HCT116 (cell line): ENCODE data around the gene IL1RAPL2. TPM values are rescaled to one million over a fixed set of nuclear protein-coding genes. Genes with fewer than 3 reads are reported as not detected.

Experiments used
- ATAC-seq: fragments of 200-7000 bp; cut with Tn5 transposase; 2 replicates; pipeline ENCODE4 v1.9.1; 2020; ENCODE audit warnings: mild to moderate bottlenecking, moderate library complexity
- BruUV-seq: library from RNA; stranded (reverse); fragments of 400-500 nt; replicated peaks from 2 replicates; lab custom pipeline; 2021; lab: Mats Ljungman, UMichigan
- CTCF ChIA-PET: fragments of 300-600 bp; sonication (Branson Sonifier 250); formaldehyde crosslinking; loops from one replicate; lab custom pipeline; 2021; ENCODE audit warnings: antibody characterized with exemption; lab: Charles Lee
- POLR2A ChIA-PET: fragments of 300-600, 350-600 bp; sonication (Branson Sonifier 250); formaldehyde crosslinking; loops from one replicate; lab custom pipeline; 2021; ENCODE audit warnings: antibody characterized with exemption; lab: Charles Lee
- RAD21 ChIA-PET, 2 experiments: fragments of 300-600 bp; sonication (Branson Sonifier 250); formaldehyde crosslinking; loops; one replicate each; lab custom pipeline; 2023; ENCODE audit warnings: low total read pairs in 2 of 2; ENCODE audit not compliant: uncharacterized antibody in 2 of 2, unreplicated experiment in 2 of 2, low non-redundant PET in 1 of 2; lab: Charles Lee
- DNase-seq: peaks from one replicate; pipeline ENCODE4 v3.0.0-alpha.2; 2010; ENCODE audit warnings: low read depth, low spot score
- H2AFZ ChIP-seq: fragments of 200-600 bp; shearing (Covaris generic), sonication (generic); 2 replicates; pipeline ENCODE4 v1.6.1; 2017; ENCODE audit warnings: low read depth, mixed run types, mixed read lengths, antibody characterized with exemption, low read length; ENCODE audit not compliant: poor library complexity, severe bottlenecking
- H3K27ac ChIP-seq: 2 replicates; pipeline ENCODE4 v1.5.1; 2012; ENCODE audit warnings: low read depth, low read length
- H3K27me3 ChIP-seq: fragments of 200-600 bp; sonication (generic); 2 replicates; pipeline ENCODE4 v1.6.1; 2016; ENCODE audit warnings: mixed run types, low read length, mixed read lengths; ENCODE audit not compliant: insufficient read depth
- H3K36me3 ChIP-seq, 2 experiments: fragments of 200-500 bp in 1 of 2; fragments of 200-600 bp in 1 of 2; sonication (Bioruptor generic) in 1 of 2; sonication (generic) in 1 of 2; 2 replicates each; pipeline versions ENCODE4 v1.5.1 to v1.6.1; 2014 to 2016; ENCODE audit warnings: low read length in 2 of 2, inconsistent platforms in 1 of 2, mixed read lengths in 1 of 2, mixed run types in 1 of 2; ENCODE audit not compliant: insufficient read depth in 2 of 2, control insufficient read depth in 1 of 2
- H3K4me1 ChIP-seq, 2 experiments: fragments of 200-600 bp in 1 of 2; sonication (generic) in 1 of 2; 2 replicates each; pipeline versions ENCODE4 v1.5.1 to v1.6.1; 2012 to 2017; ENCODE audit warnings: low read length in 2 of 2, inconsistent platforms in 1 of 2, mild to moderate bottlenecking in 1 of 2, mixed read lengths in 1 of 2, mixed run types in 1 of 2, moderate library complexity in 1 of 2; ENCODE audit not compliant: insufficient read depth in 2 of 2, control insufficient read depth in 1 of 2
- H3K4me2 ChIP-seq: fragments of 200-600 bp; sonication (generic); 2 replicates; pipeline ENCODE4 v1.6.1; 2017; ENCODE audit warnings: mixed run types, low read length, mixed read lengths
- H3K4me3 ChIP-seq, 2 experiments: fragments of 200-600 bp in 1 of 2; sonication (generic) in 1 of 2; replicated peaks in 1 of 2; 2 replicates each; pipeline ENCODE4 v1.5.1; 2011 to 2016; ENCODE audit warnings: low read length in 2 of 2, control low read depth in 1 of 2, low read depth in 1 of 2, mild to moderate bottlenecking in 1 of 2, mixed read lengths in 1 of 2, mixed run types in 1 of 2
- H3K79me2 ChIP-seq: fragments of 200-600 bp; sonication (generic); 2 replicates; pipeline ENCODE4 v1.6.1; 2017; ENCODE audit warnings: mild to moderate bottlenecking, mixed run types, low read length, moderate library complexity, mixed read lengths; ENCODE audit not compliant: insufficient read depth
- H3K9ac ChIP-seq: fragments of 200-600 bp; sonication (generic); 2 replicates; pipeline ENCODE4 v1.6.1; 2016; ENCODE audit warnings: low read length, mixed read lengths
- H3K9me2 ChIP-seq: fragments of 200-600 bp; sonication (generic), shearing (Covaris generic); 2 replicates; pipeline ENCODE4 v1.6.1; 2017; ENCODE audit warnings: mixed run types, mild to moderate bottlenecking, moderate library complexity; ENCODE audit not compliant: insufficient read depth
- H3K9me3 ChIP-seq, 2 experiments: fragments of 200-500 bp in 1 of 2; fragments of 200-600 bp in 1 of 2; sonication (Bioruptor generic) in 1 of 2; sonication (generic) in 1 of 2; 2 replicates each; pipeline ENCODE4 v1.6.1; 2014 to 2017; ENCODE audit warnings: low read length in 2 of 2, mixed read lengths in 2 of 2, inconsistent platforms in 1 of 2, low read depth in 1 of 2, mild to moderate bottlenecking in 1 of 2, mixed run types in 1 of 2, moderate library complexity in 1 of 2; ENCODE audit not compliant: control insufficient read depth in 1 of 2, insufficient read depth in 1 of 2
- H4K20me1 ChIP-seq: fragments of 200-600 bp; sonication (generic), shearing (Covaris generic); 2 replicates; pipeline ENCODE4 v1.6.1; 2017; ENCODE audit warnings: mixed run types, mild to moderate bottlenecking, moderate library complexity; ENCODE audit not compliant: insufficient read depth
- EGR1 ChIP-seq: IDR thresholded peaks from 2 replicates; pipeline ENCODE4 v1.6.1; 2012; ENCODE audit warnings: low read depth
- ELF1 ChIP-seq: IDR thresholded peaks from 2 replicates; pipeline ENCODE4 v1.6.1; 2012; ENCODE audit warnings: low read depth, borderline replicate concordance
- EZH2 ChIP-seq: fragments of 200-600 bp; sonication (generic); IDR thresholded peaks from 2 replicates; pipeline ENCODE4 v1.6.1; 2017; ENCODE audit warnings: antibody characterized with exemption, mixed run types
- EZH2phosphoT487 ChIP-seq: fragments of 200-600 bp; IDR thresholded peaks from 2 replicates; pipeline ENCODE4 v1.6.1; 2018; ENCODE audit warnings: antibody characterized with exemption, borderline replicate concordance
- JUND ChIP-seq: IDR thresholded peaks from 2 replicates; pipeline ENCODE4 v1.6.1; 2012
- RAD21 ChIP-seq: IDR thresholded peaks from 2 replicates; pipeline ENCODE4 v1.6.1; 2012; ENCODE audit warnings: low read depth, mild to moderate bottlenecking
- SIN3A ChIP-seq: IDR thresholded peaks from 2 replicates; pipeline ENCODE4 v1.6.1; 2012; ENCODE audit warnings: low read depth
- SRF ChIP-seq: IDR thresholded peaks from 2 replicates; pipeline ENCODE4 v1.6.1; 2012; ENCODE audit warnings: low read depth
- TCF7L2 ChIP-seq: IDR thresholded peaks from 2 replicates; pipeline ENCODE4 v1.7.0; 2011; ENCODE audit warnings: borderline replicate concordance, inconsistent platforms; ENCODE audit not compliant: insufficient read depth, insufficient read length; ENCODE audit errors: extremely low read depth
- YY1 ChIP-seq: IDR thresholded peaks from 2 replicates; pipeline ENCODE4 v1.6.1; 2011; ENCODE audit warnings: low read length, low read depth, moderate library complexity, mild to moderate bottlenecking; ENCODE audit not compliant: insufficient replicate concordance; ENCODE audit errors: extremely low read depth
- ZBTB33 ChIP-seq: IDR thresholded peaks from 2 replicates; pipeline ENCODE4 v1.6.1; 2011; ENCODE audit warnings: mild to moderate bottlenecking, low read length, moderate library complexity; ENCODE audit not compliant: insufficient replicate concordance; ENCODE audit errors: extremely low read depth
- ZFX ChIP-seq: fragments of 450-650 bp; IDR thresholded peaks from 2 replicates; pipeline ENCODE4 v1.6.1; 2017
- ZNF274 ChIP-seq: fragments of 200-500 bp; sonication (Bioruptor generic); IDR thresholded peaks from 2 replicates; pipeline ENCODE4 v1.6.1; 2014; ENCODE audit warnings: mild to moderate bottlenecking, low read depth, low read length, inconsistent platforms
- intact Hi-C: fragments of 100-400 bp; cut with micrococcal nuclease; formaldehyde crosslinking; loops from 2 replicates; pipeline ENCODE4 v1.10.0; 2022
- total RNA-seq: library from RNA; stranded (reverse); gene quantifications from one replicate; pipeline ENCODE4 v1.2.1, GENCODE V29; 2021; ENCODE audit not compliant: unreplicated experiment

IL1RAPL2 gene
- total RNA-seq, 1 experiment from 2014 or later: not detected

- TF ChIP-seq ZBTB33 (no peak), SIN3A (no peak), SRF (no peak), ZFX (no peak), JUND (no peak), TCF7L2 (no peak), EGR1 (no peak), RAD21 (no peak), YY1 (no peak), EZH2 (no peak), EZH2phosphoT487 (no peak), ZNF274 (no peak)
These were observed 1137.9 kb downstream of the IL1RAPL2 start (continued) for GRCh38 chrX:105703876-105704275.

- Histone ChIP-seq H2AFZ (no peak overlapping the region), H3K4me2 (no peak overlapping the region), H3K9me3 (no peaks in the 10 kb centered on the region), H3K27me3 (no peaks in the 10 kb centered on the region), H3K4me3 (no peak overlapping the region), H3K9me2 (no peaks in the 10 kb centered on the region), H4K20me1 (no peaks in the 10 kb centered on the region), H3K79me2 (no peaks in the 10 kb centered on the region), H3K27ac (no peak overlapping the region), H3K36me3 (no peaks in the 10 kb centered on the region), H3K4me1 (no peaks in the 10 kb centered on the region), H3K9ac (no peak overlapping the region)
- intact Hi-C loops: no loop called here
- CTCF ChIA-PET: no interaction called here
- ATAC-seq: no peak
- RAD21 ChIA-PET: no interaction called here
- no peak for TF ChIP-seq ELF1
- no peak for TF ChIP-seq EGR1
- TF ChIP-seq SRF: no peak
- no peak for TF ChIP-seq RAD21
- no peak for TF ChIP-seq EZH2phosphoT487
- no peak for TF ChIP-seq ZNF274
- no peak for TF ChIP-seq TCF7L2
- no TSS peak for BruUV-seq
- POLR2A ChIA-PET: no interaction called here
- no peak for DNase-seq
These were observed 1140.0 kb downstream of the IL1RAPL2 start for GRCh38 chrX:105706041-105706440.
